Osteocyte (in vitro differentiated cells): ENCODE measurements around the gene REEP6. TPM values are rescaled to one million over a fixed set of nuclear protein-coding genes. Genes with fewer than 3 reads are reported as not detected.

ENCODE experiments used
- DNase-seq: peaks from one replicate; pipeline ENCODE4 v3.0.0; 2021; ENCODE audit warnings: mixed read lengths; ENCODE audit not compliant: unreplicated experiment; ENCODE audit errors: extremely low spot score
- H3K27ac Mint-ChIP-seq: one replicate; pipeline ENCODE4 v1.8.0; 2021; ENCODE audit warnings: mild to moderate bottlenecking, mixed read lengths; ENCODE audit not compliant: unreplicated experiment
- H3K27me3 Mint-ChIP-seq: one replicate; pipeline ENCODE4 v1.8.0; 2021; ENCODE audit warnings: mixed read lengths; ENCODE audit not compliant: unreplicated experiment
- H3K36me3 Mint-ChIP-seq: one replicate; pipeline ENCODE4 v1.8.0; 2021; ENCODE audit warnings: mixed read lengths; ENCODE audit not compliant: unreplicated experiment
- H3K4me1 Mint-ChIP-seq: one replicate; pipeline ENCODE4 v1.8.0; 2021; ENCODE audit warnings: mixed read lengths; ENCODE audit not compliant: unreplicated experiment
- H3K4me3 Mint-ChIP-seq: one replicate; pipeline ENCODE4 v1.8.0; 2021; ENCODE audit warnings: mild to moderate bottlenecking, moderate library complexity, mixed read lengths; ENCODE audit not compliant: unreplicated experiment
- H3K9me3 Mint-ChIP-seq: one replicate; pipeline ENCODE4 v1.8.0; 2021; ENCODE audit warnings: mixed read lengths; ENCODE audit not compliant: unreplicated experiment
- long read RNA-seq: library from polyadenylated mRNA; unstranded; transcript quantifications from one replicate; pipeline ENCODE4 v2.0.0, GENCODE V29; 2021
- total RNA-seq: library from RNA; stranded (reverse); gene quantifications from 2 replicates; pipeline ENCODE4 v1.2.1, GENCODE V29; 2021
- TF ChIP-seq, protein P1 (sequence below): fragments of 200-600 bp; sonication (generic); IDR thresholded peaks from 2 replicates; pipeline ENCODE4 v1.5.0; 2021; ENCODE audit warnings: antibody characterized with exemption, mild to moderate bottlenecking, moderate library complexity

The REEP6 gene
- total RNA-seq = 4.1 and 4.4 TPM in 2 replicates
- long read RNA-seq = 0 reads

GRCh38 chr19:1491114-1491848 lies at the start of gene REEP6:
REEP6 (plus strand) TSS chr19:1491181; CDS start chr19:1491270, 89 bp downstream.
- TF ChIP-seq, protein P1, sequence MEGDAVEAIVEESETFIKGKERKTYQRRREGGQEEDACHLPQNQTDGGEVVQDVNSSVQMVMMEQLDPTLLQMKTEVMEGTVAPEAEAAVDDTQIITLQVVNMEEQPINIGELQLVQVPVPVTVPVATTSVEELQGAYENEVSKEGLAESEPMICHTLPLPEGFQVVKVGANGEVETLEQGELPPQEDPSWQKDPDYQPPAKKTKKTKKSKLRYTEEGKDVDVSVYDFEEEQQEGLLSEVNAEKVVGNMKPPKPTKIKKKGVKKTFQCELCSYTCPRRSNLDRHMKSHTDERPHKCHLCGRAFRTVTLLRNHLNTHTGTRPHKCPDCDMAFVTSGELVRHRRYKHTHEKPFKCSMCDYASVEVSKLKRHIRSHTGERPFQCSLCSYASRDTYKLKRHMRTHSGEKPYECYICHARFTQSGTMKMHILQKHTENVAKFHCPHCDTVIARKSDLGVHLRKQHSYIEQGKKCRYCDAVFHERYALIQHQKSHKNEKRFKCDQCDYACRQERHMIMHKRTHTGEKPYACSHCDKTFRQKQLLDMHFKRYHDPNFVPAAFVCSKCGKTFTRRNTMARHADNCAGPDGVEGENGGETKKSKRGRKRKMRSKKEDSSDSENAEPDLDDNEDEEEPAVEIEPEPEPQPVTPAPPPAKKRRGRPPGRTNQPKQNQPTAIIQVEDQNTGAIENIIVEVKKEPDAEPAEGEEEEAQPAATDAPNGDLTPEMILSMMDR = no peak
- H3K9me3 Mint-ChIP-seq = no peaks in the 10 kb centered on the region
- no peaks in the 10 kb centered on the region for H3K36me3 Mint-ChIP-seq
- peak within 1 kb of the TSS; percentile 87 for H3K4me3 Mint-ChIP-seq
- H3K27ac Mint-ChIP-seq = peak within 1 kb of the TSS; percentile 93
- peaks cover 9% of the 10 kb centered on the region for H3K27me3 Mint-ChIP-seq
- DNase-seq = no peak
- peaks cover 10% of the 10 kb centered on the region for H3K4me1 Mint-ChIP-seq

DNA sequence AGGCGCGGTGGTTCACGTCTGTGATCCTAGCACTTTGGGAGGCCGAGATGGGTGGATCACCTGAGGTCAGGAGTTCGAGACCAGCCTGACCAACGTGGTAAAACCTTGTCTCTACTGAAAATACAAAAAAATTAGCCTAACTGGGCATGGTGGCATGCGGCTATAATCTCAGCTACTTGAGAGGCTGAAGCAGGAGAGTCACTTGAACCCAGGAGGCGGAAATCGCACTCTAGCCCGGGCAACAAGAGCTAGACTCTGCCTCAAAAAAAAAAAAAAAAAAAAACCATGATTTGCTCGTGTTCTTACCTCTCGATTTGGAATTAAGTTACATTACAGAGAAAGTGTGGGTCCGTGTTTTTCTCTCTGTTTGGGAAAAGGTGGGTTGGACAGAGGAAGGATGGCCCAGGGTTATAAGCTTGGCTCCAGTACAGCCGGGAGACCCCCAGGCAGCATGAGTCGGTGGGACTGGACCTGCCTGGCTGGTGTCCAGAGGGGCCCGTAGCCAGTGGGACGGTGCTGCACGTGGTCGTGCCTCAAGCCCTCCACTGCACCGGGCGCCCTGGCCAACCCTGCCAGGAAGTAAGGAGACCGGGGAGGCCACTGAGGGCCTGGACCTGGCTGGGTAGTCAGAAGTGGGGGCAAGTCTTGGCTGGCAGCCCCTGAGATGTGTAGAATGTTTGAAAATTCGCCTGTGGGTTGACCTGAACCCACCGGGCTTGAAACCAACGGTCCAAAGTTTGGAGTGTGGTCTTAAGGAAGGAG lies 49.1 kb upstream of the REEP6 start:
- Mint-ChIP-seq H3K27ac (peak overlapping the region; percentile 38), H3K4me3 (no peak overlapping the region), H3K27me3 (no peaks in the 10 kb centered on the region), H3K9me3 (no peaks in the 10 kb centered on the region), H3K4me1 (peaks cover 37% of the 10 kb centered on the region), H3K36me3 (peaks cover 20% of the 10 kb centered on the region)
- TF ChIP-seq, protein P1 = no peak
- DNase-seq = no peak

- H3K27me3 Mint-ChIP-seq = peaks cover 21% of the 10 kb centered on the region
- TF ChIP-seq, protein P1 = peak; percentile 94
- peaks cover 29% of the 10 kb centered on the region for H3K4me1 Mint-ChIP-seq
- DNase-seq = peak; percentile 91
- no peak overlapping the region for H3K27ac Mint-ChIP-seq
- peak overlapping the region; percentile 72 for H3K4me3 Mint-ChIP-seq
- H3K9me3 Mint-ChIP-seq = no peaks in the 10 kb centered on the region
- peaks cover 15% of the 10 kb centered on the region for H3K36me3 Mint-ChIP-seq
Measured at GRCh38 chr19:1445185-1445931, 45.6 kb upstream of the REEP6 start.

GRCh38 chr19:1445932-1446712 lies 44.9 kb upstream of the REEP6 start:
- H3K27ac Mint-ChIP-seq = no peak overlapping the region
- H3K4me3 Mint-ChIP-seq = peak overlapping the region; percentile 29
- no peak for DNase-seq
- H3K36me3 Mint-ChIP-seq = peaks cover 8% of the 10 kb centered on the region
- no peaks in the 10 kb centered on the region for H3K9me3 Mint-ChIP-seq
- peaks cover 29% of the 10 kb centered on the region for H3K27me3 Mint-ChIP-seq
- peaks cover 28% of the 10 kb centered on the region for H3K4me1 Mint-ChIP-seq
- TF ChIP-seq, protein P1 = no peak
